ENCODE measurements around the gene CLEC4E.

DNA sequence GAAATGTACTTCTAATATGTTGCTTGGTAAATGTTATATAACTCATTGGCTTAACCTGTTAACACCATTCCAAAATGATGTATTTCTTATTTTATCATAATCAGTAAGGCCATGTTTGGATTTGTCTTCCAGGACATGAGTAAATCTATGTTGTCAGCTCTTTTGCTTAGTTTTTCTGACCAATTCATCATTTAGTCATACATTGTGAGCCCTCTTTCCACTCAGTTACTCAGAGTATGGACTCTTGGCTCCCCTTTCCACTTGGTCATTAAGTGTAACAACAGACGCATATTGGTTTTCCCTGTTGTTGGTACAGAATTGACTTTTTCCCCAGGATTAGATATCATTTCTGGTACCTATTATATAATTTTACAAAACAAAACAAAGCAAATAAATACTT, 36.4 kb downstream of the CLEC4E start:
- TF ChIP-seq POLR2A (IDR thresholded peaks at IDR 0.05) (no peak), POLR2AphosphoS5 (IDR thresholded peaks at IDR 0.05) (no peak)
- TF ChIP-seq, protein P1, sequence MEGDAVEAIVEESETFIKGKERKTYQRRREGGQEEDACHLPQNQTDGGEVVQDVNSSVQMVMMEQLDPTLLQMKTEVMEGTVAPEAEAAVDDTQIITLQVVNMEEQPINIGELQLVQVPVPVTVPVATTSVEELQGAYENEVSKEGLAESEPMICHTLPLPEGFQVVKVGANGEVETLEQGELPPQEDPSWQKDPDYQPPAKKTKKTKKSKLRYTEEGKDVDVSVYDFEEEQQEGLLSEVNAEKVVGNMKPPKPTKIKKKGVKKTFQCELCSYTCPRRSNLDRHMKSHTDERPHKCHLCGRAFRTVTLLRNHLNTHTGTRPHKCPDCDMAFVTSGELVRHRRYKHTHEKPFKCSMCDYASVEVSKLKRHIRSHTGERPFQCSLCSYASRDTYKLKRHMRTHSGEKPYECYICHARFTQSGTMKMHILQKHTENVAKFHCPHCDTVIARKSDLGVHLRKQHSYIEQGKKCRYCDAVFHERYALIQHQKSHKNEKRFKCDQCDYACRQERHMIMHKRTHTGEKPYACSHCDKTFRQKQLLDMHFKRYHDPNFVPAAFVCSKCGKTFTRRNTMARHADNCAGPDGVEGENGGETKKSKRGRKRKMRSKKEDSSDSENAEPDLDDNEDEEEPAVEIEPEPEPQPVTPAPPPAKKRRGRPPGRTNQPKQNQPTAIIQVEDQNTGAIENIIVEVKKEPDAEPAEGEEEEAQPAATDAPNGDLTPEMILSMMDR (IDR thresholded peaks at IDR 0.05), result no peak

Data from stomach (tissue), 4 donors.